HepG2 (cell line): Measurements from ENCODE around the gene NPPA. TPM values are rescaled to one million over a fixed set of nuclear protein-coding genes. Genes with fewer than 3 reads are reported as not detected.

Source experiments
- ARID5B ChIP-seq: IDR thresholded peaks from 2 replicates; pipeline ENCODE4 v1.4.0; 2020; ENCODE audit warnings: mild to moderate bottlenecking, missing genetic modification reagents
- CENPT ChIP-seq: sonication (generic); formaldehyde crosslinking; IDR thresholded peaks from 2 replicates; pipeline ENCODE4 v1.8.0; 2022; ENCODE audit warnings: low read depth, mild to moderate bottlenecking, moderate library complexity, missing genetic modification reagents
- ZNF292 ChIP-seq: sonication (generic); formaldehyde crosslinking; IDR thresholded peaks from 2 replicates; pipeline ENCODE4 v1.8.1; 2022; ENCODE audit warnings: mild to moderate bottlenecking, low read depth, missing genetic modification reagents, borderline replicate concordance
- polyA plus RNA-seq, 8 experiments: library from polyadenylated mRNA; depleted of rRNA in 3 of 8; stranded (reverse) in 7 of 8; unstranded in 1 of 8; fragments of >200 nt; fragmentation: Illumina TruSeq in 4 of 8; extraction: Trizol in 4 of 8; gene quantifications; 2 replicates each; pipeline versions ENCODE4 v1.2.1 to v1.2.3, GENCODE V29; 2011 to 2016; ENCODE audit warnings: low read depth in 4 of 8, missing spikeins in 1 of 8, mixed read lengths in 1 of 8; ENCODE audit not compliant: insufficient read depth in 1 of 8
- total RNA-seq, 5 experiments: library from RNA; depleted of rRNA; stranded (reverse); fragments of >200 nt; fragmentation: Illumina TruSeq; extraction: Trizol; gene quantifications; 2 replicates each; pipeline ENCODE4 v1.2.3, GENCODE V29; 2016; ENCODE audit warnings: low read depth in 1 of 5
- TF ChIP-seq, protein P1 (sequence below): sonication (generic); formaldehyde crosslinking; IDR thresholded peaks from one replicate; pipeline ENCODE4 v1.5.1; 2020; ENCODE audit warnings: mild to moderate bottlenecking, missing genetic modification reagents; ENCODE audit errors: not compliant biosample characterization

The NPPA gene
- total and polyA plus RNA-seq, 2 of the 13 experiments (the other 11 are each of a cell fraction or from before 2014, with no cell fraction given) = not detected

- TF ChIP-seq ZNF292 = no peak
- TF ChIP-seq CENPT (CRISPR knock-in tag) = no peak
- TF ChIP-seq, protein P1, sequence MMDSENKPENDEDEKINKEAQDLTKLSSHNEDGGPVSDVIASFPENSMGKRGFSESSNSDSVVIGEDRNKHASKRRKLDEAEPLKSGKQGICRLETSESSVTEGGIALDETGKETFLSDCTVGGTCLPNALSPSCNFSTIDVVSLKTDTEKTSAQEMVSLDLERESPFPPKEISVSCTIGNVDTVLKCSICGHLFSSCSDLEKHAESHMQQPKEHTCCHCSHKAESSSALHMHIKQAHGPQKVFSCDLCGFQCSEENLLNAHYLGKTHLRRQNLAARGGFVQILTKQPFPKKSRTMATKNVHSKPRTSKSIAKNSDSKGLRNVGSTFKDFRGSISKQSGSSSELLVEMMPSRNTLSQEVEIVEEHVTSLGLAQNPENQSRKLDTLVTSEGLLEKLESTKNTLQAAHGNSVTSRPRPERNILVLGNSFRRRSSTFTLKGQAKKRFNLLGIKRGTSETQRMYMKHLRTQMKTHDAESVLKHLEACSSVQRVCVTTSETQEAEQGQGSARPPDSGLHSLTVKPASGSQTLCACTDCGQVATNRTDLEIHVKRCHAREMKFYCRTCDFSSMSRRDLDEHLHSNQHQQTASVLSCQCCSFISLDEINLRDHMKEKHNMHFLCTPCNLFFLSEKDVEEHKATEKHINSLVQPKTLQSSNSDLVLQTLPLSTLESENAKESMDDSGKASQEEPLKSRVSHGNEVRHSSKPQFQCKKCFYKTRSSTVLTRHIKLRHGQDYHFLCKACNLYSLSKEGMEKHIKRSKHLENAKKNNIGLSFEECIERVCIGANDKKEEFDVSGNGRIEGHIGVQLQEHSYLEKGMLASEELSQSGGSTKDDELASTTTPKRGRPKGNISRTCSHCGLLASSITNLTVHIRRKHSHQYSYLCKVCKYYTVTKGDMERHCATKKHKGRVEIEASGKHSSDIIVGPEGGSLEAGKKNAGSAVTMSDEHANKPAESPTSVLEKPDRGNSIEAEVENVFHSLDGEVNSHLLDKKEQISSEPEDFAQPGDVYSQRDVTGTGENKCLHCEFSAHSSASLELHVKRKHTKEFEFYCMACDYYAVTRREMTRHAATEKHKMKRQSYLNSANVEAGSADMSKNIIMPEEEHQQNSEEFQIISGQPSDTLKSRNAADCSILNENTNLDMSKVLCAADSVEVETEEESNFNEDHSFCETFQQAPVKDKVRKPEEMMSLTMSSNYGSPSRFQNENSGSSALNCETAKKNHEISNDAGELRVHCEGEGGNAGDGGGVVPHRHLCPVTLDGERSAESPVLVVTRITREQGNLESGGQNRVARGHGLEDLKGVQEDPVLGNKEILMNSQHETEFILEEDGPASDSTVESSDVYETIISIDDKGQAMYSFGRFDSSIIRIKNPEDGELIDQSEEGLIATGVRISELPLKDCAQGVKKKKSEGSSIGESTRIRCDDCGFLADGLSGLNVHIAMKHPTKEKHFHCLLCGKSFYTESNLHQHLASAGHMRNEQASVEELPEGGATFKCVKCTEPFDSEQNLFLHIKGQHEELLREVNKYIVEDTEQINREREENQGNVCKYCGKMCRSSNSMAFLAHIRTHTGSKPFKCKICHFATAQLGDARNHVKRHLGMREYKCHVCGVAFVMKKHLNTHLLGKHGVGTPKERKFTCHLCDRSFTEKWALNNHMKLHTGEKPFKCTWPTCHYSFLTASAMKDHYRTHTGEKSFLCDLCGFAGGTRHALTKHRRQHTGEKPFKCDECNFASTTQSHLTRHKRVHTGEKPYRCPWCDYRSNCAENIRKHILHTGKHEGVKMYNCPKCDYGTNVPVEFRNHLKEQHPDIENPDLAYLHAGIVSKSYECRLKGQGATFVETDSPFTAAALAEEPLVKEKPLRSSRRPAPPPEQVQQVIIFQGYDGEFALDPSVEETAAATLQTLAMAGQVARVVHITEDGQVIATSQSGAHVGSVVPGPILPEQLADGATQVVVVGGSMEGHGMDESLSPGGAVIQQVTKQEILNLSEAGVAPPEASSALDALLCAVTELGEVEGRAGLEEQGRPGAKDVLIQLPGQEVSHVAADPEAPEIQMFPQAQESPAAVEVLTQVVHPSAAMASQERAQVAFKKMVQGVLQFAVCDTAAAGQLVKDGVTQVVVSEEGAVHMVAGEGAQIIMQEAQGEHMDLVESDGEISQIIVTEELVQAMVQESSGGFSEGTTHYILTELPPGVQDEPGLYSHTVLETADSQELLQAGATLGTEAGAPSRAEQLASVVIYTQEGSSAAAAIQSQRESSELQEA (CRISPR knock-in tag) = no peak
- no peak for TF ChIP-seq ARID5B (CRISPR knock-in tag)
Measured at GRCh38 chr1:11848373-11848700, 754 bp upstream of the NPPA start (continued).
